ENCODE results near the gene ZNF579.
A peak's percentile ranks its signal among the peaks of the same experiment; 100 is the strongest.

The ZNF579 gene

DNA sequence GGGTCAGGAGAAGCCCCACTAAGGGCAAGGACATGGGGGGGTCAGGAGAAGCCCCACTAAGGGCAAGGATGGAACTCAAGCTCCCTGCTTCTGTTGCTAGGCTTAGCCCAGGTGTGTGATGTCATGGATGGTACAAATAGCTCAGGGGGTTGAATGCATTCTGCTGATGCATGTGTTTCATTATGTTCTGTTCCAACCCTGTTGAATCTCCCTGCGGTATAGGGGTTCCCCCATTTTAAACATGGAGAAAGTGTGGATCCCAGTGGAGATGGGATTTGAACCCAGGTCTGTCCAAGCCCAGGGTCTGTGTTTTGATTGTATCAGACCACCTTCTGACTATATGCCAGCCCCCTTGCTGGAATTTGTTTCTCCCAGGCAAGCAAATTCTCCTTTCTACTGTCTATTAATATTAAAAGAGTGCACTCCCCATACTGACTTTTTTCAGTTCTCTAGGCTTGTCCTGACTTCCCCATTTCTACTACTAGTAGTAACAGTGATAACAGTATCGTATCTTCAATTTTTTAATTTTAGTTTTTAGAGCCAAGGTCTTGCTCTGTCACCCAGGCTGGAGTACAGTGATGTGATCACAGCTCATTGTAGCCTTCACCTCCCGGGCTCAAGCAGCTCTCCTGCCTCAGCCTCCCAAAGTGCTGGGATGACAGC, 31.5 kb upstream of the ZNF579 start:
- DNase-seq (ENCODE audit: low read depth), result no peak

DNA sequence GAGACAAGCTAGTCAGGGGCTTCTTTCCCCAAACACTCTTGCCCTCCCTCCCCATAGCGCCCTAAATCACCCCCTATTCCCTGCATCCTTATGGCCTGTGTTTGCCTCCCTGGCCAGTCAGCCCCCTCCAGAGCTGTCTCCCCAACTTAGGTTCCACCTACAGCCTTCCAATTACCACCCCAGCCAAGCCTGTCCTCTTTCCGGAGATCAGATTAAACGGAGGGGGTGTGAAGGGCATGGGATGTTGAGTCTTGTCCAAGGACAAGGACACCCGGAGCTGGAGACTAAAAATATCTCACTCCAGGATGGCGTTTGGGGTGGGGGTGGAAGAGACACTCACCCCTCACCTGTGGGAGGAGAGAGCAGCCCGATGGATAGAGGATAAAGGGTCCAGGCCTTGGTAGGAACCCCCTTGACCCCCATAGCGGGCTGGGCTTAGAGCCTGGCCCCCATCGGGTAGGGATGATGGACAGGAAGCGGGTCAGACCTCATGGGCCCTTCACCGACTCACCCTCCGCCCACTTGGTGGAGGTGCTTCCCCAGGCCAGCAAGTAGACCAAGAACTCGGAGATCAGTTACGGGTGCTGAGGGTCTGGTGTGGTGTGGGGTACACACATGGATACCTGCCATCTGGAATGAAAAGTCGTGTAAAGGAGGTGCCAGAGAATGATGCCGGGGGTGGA, 30.8 kb upstream of the ZNF579 start:
- no peak for DNase-seq (ENCODE audit: low read depth)

GRCh38 chr19:55609326-55609725, 28.7 kb upstream of the ZNF579 start:
- DNase-seq (ENCODE audit: low read depth), result no peak

- no peak for DNase-seq (ENCODE audit: low read depth)
These were observed 26.2 kb upstream of the ZNF579 start for GRCh38 chr19:55606817-55607216.

- no peak for DNase-seq (ENCODE audit: low read depth)
These were observed 25.8 kb upstream of the ZNF579 start for GRCh38 chr19:55606471-55606787.

GRCh38 chr19:55605637-55606470, 25.2 kb upstream of the ZNF579 start, which contains the start of gene ZNF865:
Gene ZNF865, plus strand, starts transcription at chr19:55605647. Its CDS starts 7,972 bp downstream, at chr19:55613619.
- DNase-seq (ENCODE audit: low read depth), result peak; percentile 56

DNA sequence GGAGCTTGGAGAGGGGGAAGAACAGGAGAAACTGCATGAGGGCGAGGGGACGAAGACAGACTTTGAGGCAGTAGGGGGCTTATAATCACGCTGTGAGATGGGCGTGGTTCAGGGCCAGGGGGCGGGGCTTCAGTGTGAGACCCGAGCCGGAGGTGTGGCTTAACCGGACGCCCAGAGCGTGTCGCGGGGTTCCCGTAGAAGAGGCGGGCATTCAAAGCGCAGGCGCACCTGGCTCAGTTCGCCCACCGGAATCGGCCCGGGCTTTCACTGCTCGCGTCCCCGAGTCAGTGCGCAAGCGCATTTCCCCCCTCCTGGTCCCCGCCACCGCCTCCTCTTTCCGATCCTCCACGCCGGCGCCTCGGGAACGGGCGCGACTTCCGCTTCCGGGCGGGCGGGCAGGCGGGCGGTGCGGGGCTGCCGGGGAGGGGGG, 24.6 kb upstream of the ZNF579 start:
- DNase-seq (ENCODE audit: low read depth), result peak; percentile 98

DNA sequence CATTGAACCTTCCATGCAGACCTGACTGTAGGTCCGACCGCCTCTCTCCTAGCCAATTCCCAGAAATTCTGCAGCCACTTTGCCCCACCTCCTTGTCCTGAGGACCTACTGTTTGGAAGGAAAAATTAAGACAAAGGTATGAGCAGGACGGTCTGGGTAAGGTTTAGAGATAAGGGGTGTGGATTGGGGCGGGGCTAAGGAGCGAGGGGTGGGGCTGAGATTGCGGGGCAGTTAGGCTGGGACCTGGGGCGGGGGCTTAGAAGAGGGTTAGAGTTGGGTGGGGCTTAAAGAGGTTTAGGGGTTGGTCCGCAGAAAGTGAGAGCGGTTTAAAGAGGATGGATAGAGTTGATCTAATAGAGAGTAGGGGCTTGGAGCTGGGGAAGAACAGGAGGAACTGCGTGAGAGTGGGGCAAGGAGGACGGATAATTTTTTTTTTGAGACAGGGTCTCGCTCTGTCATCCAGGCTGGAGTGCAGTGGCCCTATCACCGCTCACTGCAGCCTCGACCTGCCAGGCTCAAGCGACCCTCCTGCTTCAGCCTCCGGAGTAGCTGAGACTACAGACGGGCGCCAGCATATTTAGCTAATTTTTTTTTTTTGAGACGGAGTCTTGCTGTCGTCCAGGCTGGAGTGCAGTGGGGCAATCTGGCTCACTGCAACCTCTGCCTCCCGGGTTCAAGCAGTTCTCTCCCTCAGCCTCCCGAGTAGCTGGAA, 23.1 kb upstream of the ZNF579 start:
- DNase-seq (ENCODE audit: low read depth), result no peak

DNA sequence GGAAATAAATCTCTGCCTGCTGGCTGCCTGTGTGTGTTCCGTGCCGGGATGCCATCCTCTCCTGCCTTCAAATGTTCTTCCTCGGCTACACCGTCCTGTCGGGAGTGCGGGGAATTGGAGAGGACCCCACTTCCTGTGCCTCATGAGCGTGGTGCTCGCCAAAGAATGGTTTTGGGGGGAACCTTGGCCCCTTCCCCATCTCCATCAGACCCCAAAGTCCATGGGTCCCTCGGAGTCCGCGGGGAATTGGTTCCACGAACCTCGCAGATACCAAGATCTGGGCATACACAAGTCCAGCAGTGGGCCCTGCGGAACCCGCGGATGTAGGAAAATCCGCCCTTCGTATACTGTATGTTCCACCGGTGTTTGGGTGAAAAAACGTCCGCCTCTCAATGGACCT, 22.5 kb upstream of the ZNF579 start:
- DNase-seq (ENCODE audit: low read depth), result no peak

GRCh38 chr19:55602104-55603001, 21.7 kb upstream of the ZNF579 start:
- no peak for DNase-seq (ENCODE audit: low read depth)

- no peak for DNase-seq (ENCODE audit: low read depth)
These were observed 20.4 kb upstream of the ZNF579 start for GRCh38 chr19:55601084-55601483.

DNA sequence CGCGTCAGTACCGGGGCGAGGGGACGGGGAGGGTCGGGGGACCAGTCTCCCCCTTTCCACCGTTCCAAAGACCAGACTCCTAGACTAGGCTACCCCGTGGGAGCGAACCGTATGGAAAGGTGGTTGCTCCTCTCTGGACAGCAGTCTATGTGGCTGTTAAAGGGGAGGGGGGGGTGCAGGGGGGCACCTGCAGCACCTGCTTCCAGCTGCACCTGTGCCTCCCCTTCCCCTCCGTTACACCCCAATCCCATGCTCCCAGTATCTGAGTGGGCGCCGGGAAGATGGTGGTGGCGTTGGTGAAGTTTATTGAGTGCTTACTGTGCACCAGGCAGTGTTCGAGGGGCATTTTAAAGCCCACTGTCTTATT, 20.0 kb upstream of the ZNF579 start:
- no peak for DNase-seq (ENCODE audit: low read depth)

GRCh38 chr19:55599842-55600661, 19.4 kb upstream of the ZNF579 start, which contains the start of gene ZNF524:
Gene ZNF524, plus strand, starts transcription at chr19:55600288. Its CDS starts 1,825 bp downstream, at chr19:55602113.
- DNase-seq (ENCODE audit: low read depth), result peak; percentile 68

- DNase-seq (ENCODE audit: low read depth), result peak; percentile 90
These were observed 18.8 kb upstream of the ZNF579 start, which contains the start of gene FIZ1 for GRCh38 chr19:55599468-55599841. Gene FIZ1, minus strand, starts transcription at chr19:55599517. Its CDS starts 1,652 bp downstream, at chr19:55597865.

- peak; percentile 81 for DNase-seq (ENCODE audit: low read depth)
These were observed 18.2 kb upstream of the ZNF579 start for GRCh38 chr19:55598719-55599467.

- DNase-seq (ENCODE audit: low read depth), result no peak
These were observed 17.4 kb upstream of the ZNF579 start for GRCh38 chr19:55598034-55598433.

DNA sequence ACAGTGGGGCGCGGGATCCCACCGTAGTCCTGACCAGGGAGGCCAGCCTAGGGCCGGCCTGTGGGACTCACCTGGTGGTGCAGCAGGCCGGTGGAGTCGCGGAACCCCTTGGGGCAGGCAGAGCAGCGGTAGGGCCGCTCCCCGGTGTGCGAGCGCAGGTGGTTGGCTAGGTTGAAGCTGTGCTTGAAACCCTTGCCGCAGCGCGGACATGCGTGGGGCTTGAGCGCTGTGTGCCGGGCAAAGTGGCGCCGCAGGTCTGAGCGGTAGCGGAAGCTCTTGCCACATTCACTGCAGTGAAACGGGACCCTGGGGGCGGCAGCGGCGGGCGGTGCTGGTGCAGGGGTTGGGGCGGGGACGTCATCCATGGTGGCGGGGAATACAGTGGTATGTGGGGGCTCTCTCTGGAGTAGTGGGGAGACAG, 16.9 kb upstream of the ZNF579 start:
- DNase-seq (ENCODE audit: low read depth), result no peak

GRCh38 chr19:55596304-55596703, 15.7 kb upstream of the ZNF579 start:
- no peak for DNase-seq (ENCODE audit: low read depth)

GRCh38 chr19:55594996-55595545, 14.4 kb upstream of the ZNF579 start:
- no peak for DNase-seq (ENCODE audit: low read depth)
